Neural crest cell (in vitro differentiated cells): ENCODE results near the gene DYNC1I1. TPM values are rescaled to one million over a fixed set of nuclear protein-coding genes. Genes with fewer than 3 reads are reported as not detected.

Experiments
- DNase-seq: peaks from one replicate; pipeline ENCODE4 v3.0.0; 2021; ENCODE audit warnings: low read depth, mixed read lengths, low spot score
- H3K27ac Mint-ChIP-seq: one replicate; pipeline ENCODE4 v1.8.0; 2021; ENCODE audit warnings: mild to moderate bottlenecking, mixed read lengths; ENCODE audit not compliant: unreplicated experiment
- H3K27me3 Mint-ChIP-seq: 2 replicates; pipeline ENCODE4 v1.8.0; 2021; ENCODE audit warnings: low read depth, mild to moderate bottlenecking, mixed read lengths
- H3K36me3 Mint-ChIP-seq: 2 replicates; pipeline ENCODE4 v1.8.0; 2021; ENCODE audit warnings: low read depth, mild to moderate bottlenecking, mixed read lengths
- H3K4me1 Mint-ChIP-seq: 2 replicates; pipeline ENCODE4 v1.8.0; 2021; ENCODE audit warnings: mixed read lengths
- H3K4me3 Mint-ChIP-seq: one replicate; pipeline ENCODE4 v1.8.0; 2021; ENCODE audit warnings: mild to moderate bottlenecking, mixed read lengths
- H3K9me3 Mint-ChIP-seq: 2 replicates; pipeline ENCODE4 v1.8.0; 2021; ENCODE audit warnings: mixed read lengths
- CTCF ChIP-seq: fragments of 200-600 bp; sonication (generic); conservative IDR thresholded peaks from 2 replicates; pipeline ENCODE4 v1.5.0; 2021; ENCODE audit warnings: antibody characterized with exemption, mild to moderate bottlenecking
- total RNA-seq: library from RNA; stranded (reverse); gene quantifications from 2 replicates; pipeline ENCODE4 v1.2.1, GENCODE V29; 2021

The DYNC1I1 gene
- total RNA-seq, 1 donor from 2014 or later, result 0.79 TPM

GRCh38 chr7:95800787-95801186 is 28.4 kb downstream of the DYNC1I1 start:
- Mint-ChIP-seq H3K4me1 (no peaks in the 10 kb centered on the region), H3K36me3 (no peaks in the 10 kb centered on the region), H3K9me3 (no peaks in the 10 kb centered on the region), H3K27ac (no peak overlapping the region), H3K27me3 (peaks cover 14% of the 10 kb centered on the region), H3K4me3 (no peak overlapping the region)
- no peak for TF ChIP-seq CTCF
- DNase-seq, result no peak

DNA sequence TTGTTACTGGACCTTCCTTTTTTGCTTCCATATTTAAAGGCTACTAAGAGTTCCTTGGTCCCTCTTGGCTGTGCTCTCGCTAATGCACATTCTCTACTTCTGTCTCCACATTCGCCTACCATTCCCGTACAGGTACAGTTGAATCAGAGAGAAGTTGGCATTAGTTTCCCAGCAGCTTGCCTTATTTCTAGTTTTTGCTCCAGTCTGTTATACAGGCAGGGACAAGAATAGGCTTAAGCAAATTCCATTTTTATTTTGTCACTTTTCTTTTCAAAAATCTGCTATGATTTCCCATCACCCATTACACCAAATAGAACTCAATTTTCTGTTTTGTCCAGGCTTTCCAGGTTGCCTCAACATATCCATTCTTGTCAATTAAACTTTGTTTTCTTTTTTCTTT is 29.9 kb downstream of the DYNC1I1 start:
- no peak for DNase-seq
- Mint-ChIP-seq H3K27me3 (peaks cover 14% of the 10 kb centered on the region), H3K4me3 (no peak overlapping the region), H3K27ac (no peak overlapping the region), H3K9me3 (no peaks in the 10 kb centered on the region), H3K36me3 (no peaks in the 10 kb centered on the region), H3K4me1 (no peaks in the 10 kb centered on the region)
- TF ChIP-seq CTCF, result no peak

DNA sequence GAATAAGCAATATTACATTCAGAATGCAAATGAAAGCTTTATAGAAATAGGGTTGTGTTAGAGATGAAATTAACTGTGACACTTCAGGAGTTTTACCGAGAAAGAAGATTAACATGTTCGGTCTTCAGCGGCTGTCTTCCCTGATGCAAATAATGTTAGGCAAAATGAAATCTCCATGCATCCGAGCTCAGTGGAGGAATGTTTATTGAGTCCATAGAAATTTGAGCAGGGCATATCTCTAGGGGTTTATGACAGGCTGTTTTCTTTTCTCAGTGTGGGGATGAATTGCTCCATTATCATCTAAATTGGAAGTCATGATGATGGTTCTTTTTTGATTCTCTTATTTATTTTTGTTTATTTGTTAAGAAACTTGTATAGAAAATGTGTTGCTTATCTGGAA is 31.7 kb downstream of the DYNC1I1 start:
- TF ChIP-seq CTCF, result no peak
- no peak overlapping the region for H3K4me3 Mint-ChIP-seq
- H3K4me1 Mint-ChIP-seq, result no peaks in the 10 kb centered on the region
- H3K27me3 Mint-ChIP-seq, result peaks cover 14% of the 10 kb centered on the region
- H3K27ac Mint-ChIP-seq, result no peak overlapping the region
- H3K9me3 Mint-ChIP-seq, result no peaks in the 10 kb centered on the region
- H3K36me3 Mint-ChIP-seq, result no peaks in the 10 kb centered on the region
- no peak for DNase-seq

GRCh38 chr7:95805909-95806308 is 33.6 kb downstream of the DYNC1I1 start:
- TF ChIP-seq CTCF, result no peak
- no peak overlapping the region for H3K4me3 Mint-ChIP-seq

DNA sequence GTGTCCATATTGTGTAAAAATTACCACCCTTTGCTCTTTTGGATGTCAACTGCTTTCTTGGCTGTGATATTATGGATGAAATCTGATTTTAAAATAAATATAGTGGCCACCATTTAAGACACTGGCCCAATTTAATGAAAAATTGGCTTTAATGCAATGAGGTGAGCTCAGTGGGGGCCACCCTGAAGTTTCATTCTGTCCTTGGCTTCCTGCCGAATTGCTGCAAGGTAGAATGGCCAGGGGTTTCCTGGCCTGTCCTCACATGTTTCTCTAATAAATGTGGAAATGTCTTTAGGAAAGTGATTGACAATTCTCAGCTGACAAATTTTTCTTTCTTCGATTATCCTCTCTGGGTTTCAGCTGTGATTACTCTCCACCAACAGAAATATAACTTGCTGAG is 36.0 kb downstream of the DYNC1I1 start:
- Mint-ChIP-seq H3K27me3 (no peaks in the 10 kb centered on the region), H3K4me3 (no peak overlapping the region), H3K36me3 (no peaks in the 10 kb centered on the region), H3K9me3 (no peaks in the 10 kb centered on the region), H3K4me1 (no peaks in the 10 kb centered on the region), H3K27ac (no peak overlapping the region)
- TF ChIP-seq CTCF, result no peak
- DNase-seq, result no peak

More at GRCh38 chr7:95805909-95806308, 33.6 kb downstream of the DYNC1I1 start:
- Mint-ChIP-seq H3K27ac (no peak overlapping the region), H3K4me1 (no peaks in the 10 kb centered on the region), H3K27me3 (peaks cover 5% of the 10 kb centered on the region), H3K36me3 (no peaks in the 10 kb centered on the region), H3K9me3 (no peaks in the 10 kb centered on the region)
- DNase-seq, result no peak
